Measurements from ENCODE around the gene CORO7.
A peak's percentile ranks its signal among the peaks of the same experiment; 100 is the strongest.

GRCh38 chr16:4362476-4363135, 53.8 kb downstream of the CORO7 start:
- TF ChIP-seq CTCF (IDR thresholded peaks at IDR 0.05 in 8 of 11, conservative IDR thresholded peaks at IDR 0.05 in 3 of 11): no peak
- peak in 1 of 3 donors; percentile 32 for TF ChIP-seq POLR2AphosphoS5 (IDR thresholded peaks at IDR 0.05)
